GM19372 (cell line): ENCODE data around the gene HTD2.
"Not testable (repeated sequence)": the region's sequence is repeated elsewhere in the genome, so short reads cannot be mapped to it uniquely, and the experiment has no call there.

Experiments
- ATAC-seq: cut with Tn5 transposase; IDR thresholded peaks from one replicate; pipeline ENCODE4 v1.9.1; 2021; ENCODE audit warnings: mild to moderate bottlenecking, low read depth, moderate library complexity; ENCODE audit not compliant: unreplicated experiment

HTD2 gene

GRCh38 chr3:58305882-58306711, at the start of gene HTD2, which contains the start of gene RPP14:
TSS of gene HTD2 (plus strand) at chr3:58306520. CDS start at chr3:58317614, 11,094 bp downstream.
TSS of gene RPP14 (plus strand) at chr3:58306245. CDS start at chr3:58310330, 4,085 bp downstream.
- ATAC-seq, result peak; percentile 87

GRCh38 chr3:58258392-58259055, 47.8 kb upstream of the HTD2 start:
- no peak for ATAC-seq

- ATAC-seq, result no peak
These were observed 46.0 kb upstream of the HTD2 start for GRCh38 chr3:58260261-58260731.

GRCh38 chr3:58260733-58261132, 45.6 kb upstream of the HTD2 start:
- no peak for ATAC-seq

GRCh38 chr3:58261954-58262666, 44.2 kb upstream of the HTD2 start:
- peak; percentile 54 for ATAC-seq

GRCh38 chr3:58266577-58266976, 39.7 kb upstream of the HTD2 start:
- no peak for ATAC-seq

GRCh38 chr3:58267543-58267942, 38.8 kb upstream of the HTD2 start:
- ATAC-seq, result not testable (repeated sequence)

GRCh38 chr3:58269356-58269755, 37.0 kb upstream of the HTD2 start:
- no peak for ATAC-seq

- ATAC-seq, result no peak
These were observed 35.8 kb upstream of the HTD2 start for GRCh38 chr3:58270485-58270884.

- ATAC-seq, result no peak
These were observed 34.3 kb upstream of the HTD2 start for GRCh38 chr3:58271901-58272501.

- ATAC-seq, result no peak
These were observed 33.4 kb upstream of the HTD2 start for GRCh38 chr3:58272891-58273290.

GRCh38 chr3:58273362-58273761, 33.0 kb upstream of the HTD2 start:
- not testable (repeated sequence) for ATAC-seq

GRCh38 chr3:58274027-58274614, 32.2 kb upstream of the HTD2 start:
- no peak for ATAC-seq

- ATAC-seq, result no peak
These were observed 25.3 kb upstream of the HTD2 start for GRCh38 chr3:58281069-58281468.

- ATAC-seq, result no peak
These were observed 21.0 kb upstream of the HTD2 start for GRCh38 chr3:58285334-58285733.

- no peak for ATAC-seq
These were observed 19.0 kb upstream of the HTD2 start for GRCh38 chr3:58287354-58287753.

GRCh38 chr3:58288011-58288728, 18.1 kb upstream of the HTD2 start:
- no peak for ATAC-seq

- ATAC-seq, result not testable (repeated sequence)
These were observed 17.2 kb upstream of the HTD2 start for GRCh38 chr3:58288964-58289613.

- ATAC-seq, result not testable (repeated sequence)
These were observed 15.9 kb upstream of the HTD2 start for GRCh38 chr3:58290446-58290845.
